AG04450 (cell line): Measurements from ENCODE around the gene PACRG. TPM values are rescaled to one million over a fixed set of nuclear protein-coding genes. Genes with fewer than 3 reads are reported as not detected.

Source experiments
- CTCF ChIA-PET: fragments of 300-600, 350-600 bp; formaldehyde crosslinking; extraction: SDS; loops from one replicate; lab custom pipeline; 2022; ENCODE audit warnings: antibody characterized with exemption, inconsistent platforms; lab: Charles Lee
- POLR2A ChIA-PET: fragments of 350-600 bp; formaldehyde crosslinking; extraction: SDS; loops from one replicate; lab custom pipeline; 2021; ENCODE audit warnings: antibody characterized with exemption, inconsistent platforms; lab: Yijun Ruan, JAX
- DNase-seq: peaks from one replicate; pipeline ENCODE4 v3.0.0-alpha.2; 2011; ENCODE audit warnings: low read depth, low spot score
- H3K27ac ChIP-seq: one replicate; pipeline ENCODE4 v1.5.1; 2012; ENCODE audit warnings: low read depth, low read length, control low read depth
- H3K27me3 ChIP-seq: one replicate; pipeline ENCODE4 v1.6.0; 2012; ENCODE audit warnings: low read length; ENCODE audit not compliant: control insufficient read depth, insufficient read depth
- H3K4me3 ChIP-seq: 2 replicates; pipeline ENCODE4 v1.5.1; 2011; ENCODE audit warnings: mild to moderate bottlenecking, low read depth, low read length, control low read depth
- H3K9me3 ChIP-seq: 2 replicates; pipeline ENCODE4 v1.5.1; 2012; ENCODE audit warnings: low read length; ENCODE audit not compliant: control insufficient read depth, insufficient read depth
- CTCF ChIP-seq: IDR thresholded peaks from 2 replicates; pipeline ENCODE4 v1.5.1; 2011; ENCODE audit warnings: low read depth, low read length, control low read depth, inconsistent platforms
- polyA plus RNA-seq: library from polyadenylated mRNA; depleted of rRNA; stranded (reverse); fragments of >200 nt; gene quantifications from 2 replicates; pipeline ENCODE4 v1.2.3, GENCODE V29; 2011

The PACRG gene
- polyA plus RNA-seq, 1 experiment, result not detected

- TF ChIP-seq CTCF, result no peak
- no peak overlapping the region for H3K4me3 ChIP-seq
- no peak overlapping the region for H3K27ac ChIP-seq
- no peak for DNase-seq
- H3K9me3 ChIP-seq, result peaks cover 24% of the 10 kb centered on the region
- H3K27me3 ChIP-seq, result no peaks in the 10 kb centered on the region
- ChIA-PET POLR2A (no interaction called here), CTCF (no interaction called here)
These were observed 512.0 kb downstream of the PACRG start for GRCh38 chr6:163239572-163240340.

- H3K9me3 ChIP-seq, result peaks cover 24% of the 10 kb centered on the region
- H3K27me3 ChIP-seq, result no peaks in the 10 kb centered on the region
- CTCF ChIA-PET, result no interaction called here
- H3K4me3 ChIP-seq, result no peak overlapping the region
- no peak for TF ChIP-seq CTCF
- DNase-seq, result no peak
- POLR2A ChIA-PET, result no interaction called here
- no peak overlapping the region for H3K27ac ChIP-seq
These were observed 512.8 kb downstream of the PACRG start for GRCh38 chr6:163240556-163240955.

- H3K27ac ChIP-seq, result no peak overlapping the region
- POLR2A ChIA-PET, result no interaction called here
These were observed 513.9 kb downstream of the PACRG start for GRCh38 chr6:163241683-163242082.

GRCh38 chr6:163243083-163243482, 515.3 kb downstream of the PACRG start:
- ChIA-PET CTCF (no interaction called here), POLR2A (no interaction called here)
- Histone ChIP-seq H3K27me3 (no peaks in the 10 kb centered on the region), H3K27ac (no peak overlapping the region), H3K4me3 (no peak overlapping the region), H3K9me3 (peaks cover 24% of the 10 kb centered on the region)
- no peak for DNase-seq
- TF ChIP-seq CTCF, result no peak

More at GRCh38 chr6:163241683-163242082, 513.9 kb downstream of the PACRG start:
- no peak for TF ChIP-seq CTCF
- no peaks in the 10 kb centered on the region for H3K27me3 ChIP-seq
- CTCF ChIA-PET, result no interaction called here
- no peak for DNase-seq
- peaks cover 24% of the 10 kb centered on the region for H3K9me3 ChIP-seq
- no peak overlapping the region for H3K4me3 ChIP-seq

- ChIA-PET POLR2A (no interaction called here), CTCF (no interaction called here)
- no peaks in the 10 kb centered on the region for H3K27me3 ChIP-seq
- DNase-seq, result no peak
- no peak overlapping the region for H3K4me3 ChIP-seq
- H3K9me3 ChIP-seq, result peaks cover 28% of the 10 kb centered on the region
- no peak for TF ChIP-seq CTCF
- H3K27ac ChIP-seq, result no peak overlapping the region
These were observed 516.2 kb downstream of the PACRG start for GRCh38 chr6:163243692-163244589.
